Esophagus (tissue), 2 donors: ENCODE measurements around the gene PANK4. TPM values are rescaled to one million over a fixed set of nuclear protein-coding genes. Genes with fewer than 3 reads are reported as not detected.

ENCODE experiments used
- H3K27ac ChIP-seq, 2 donors: one replicate each; pipeline ENCODE4 v1.5.1; 2013; ENCODE audit warnings: low read depth in 2 of 2, mild to moderate bottlenecking in 2 of 2, inconsistent platforms in 1 of 2, low read length in 1 of 2, moderate library complexity in 1 of 2
- H3K27me3 ChIP-seq, 2 donors: one replicate each; pipeline ENCODE4 v1.6.1; 2013; ENCODE audit warnings: low read length in 2 of 2, control low read depth in 1 of 2, mild to moderate bottlenecking in 1 of 2; ENCODE audit not compliant: insufficient read depth in 2 of 2, control insufficient read depth in 1 of 2
- H3K36me3 ChIP-seq, 2 donors: one replicate each; pipeline ENCODE4 v1.6.1; 2013; ENCODE audit warnings: low read length in 1 of 2; ENCODE audit not compliant: control insufficient read depth in 2 of 2, insufficient read depth in 2 of 2
- H3K4me1 ChIP-seq, 2 donors: one replicate each; pipeline ENCODE4 v1.6.1; 2013; ENCODE audit warnings: low read length in 1 of 2; ENCODE audit not compliant: control insufficient read depth in 2 of 2, insufficient read depth in 2 of 2
- H3K4me3 ChIP-seq, 2 donors: one replicate each; pipeline ENCODE4 v1.5.1; 2013; ENCODE audit warnings: low read length in 2 of 2, mild to moderate bottlenecking in 2 of 2, low read depth in 1 of 2, moderate library complexity in 1 of 2
- H3K9me3 ChIP-seq, 2 donors: one replicate each; pipeline ENCODE4 v1.6.1; 2013; ENCODE audit warnings: mild to moderate bottlenecking in 2 of 2, low read depth in 1 of 2, low read length in 1 of 2, moderate library complexity in 1 of 2; ENCODE audit not compliant: control insufficient read depth in 2 of 2, insufficient read depth in 1 of 2
- WGBS, 2 donors: extraction: QIAGEN DNeasy Blood & Tissue Kit; methylation state at CpG; one replicate each; pipeline ENCODE4 v1.1.7; 2013; 5-methylcytosine and 5-hydroxymethylcytosine counted together
- polyA plus RNA-seq, 2 donors: library from polyadenylated mRNA; stranded (reverse); fragments of 200-250 nt; gene quantifications; one replicate each; pipeline ENCODE4 v1.2.3, GENCODE V29; 2013
- donor health status: healthy with polysubstance abuse.
- donor health status: Bipolar disorder and iron deficiency.

The PANK4 gene
- polyA plus RNA-seq, 2 donors = 10.1 to 15.4 TPM

- H3K9me3 ChIP-seq = no peaks in the 10 kb centered on the region
- no peak overlapping the region for H3K27ac ChIP-seq
- no peak overlapping the region for H3K4me3 ChIP-seq
- peaks cover 27 to 81% of the 10 kb centered on the region in 2 donors for H3K36me3 ChIP-seq
- no peaks in the 10 kb centered on the region for H3K27me3 ChIP-seq
- no peaks in the 10 kb centered on the region for H3K4me1 ChIP-seq
- 95 to 96% methylated on average over 14 of the region's 14 CpGs for WGBS, 2 donors
Measured at GRCh38 chr1:2516946-2517345, 9.4 kb downstream of the PANK4 start.

GRCh38 chr1:2516124-2516523 is 10.3 kb downstream of the PANK4 start:
- Histone ChIP-seq H3K9me3 (no peaks in the 10 kb centered on the region), H3K27me3 (no peaks in the 10 kb centered on the region), H3K27ac (no peak overlapping the region), H3K36me3 (peaks cover 26 to 82% of the 10 kb centered on the region in 2 donors), H3K4me3 (no peak overlapping the region), H3K4me1 (no peaks in the 10 kb centered on the region)
- WGBS, 2 donors = 96% methylated on average over 17 of the region's 17 CpGs

- WGBS, 2 donors = 94% methylated on average over 11 of the region's 11 CpGs
- no peak overlapping the region for H3K4me3 ChIP-seq
- H3K36me3 ChIP-seq = peaks cover 24 to 82% of the 10 kb centered on the region in 2 donors
Measured at GRCh38 chr1:2515763-2516080, 10.7 kb downstream of the PANK4 start.

GRCh38 chr1:2514863-2515762 is 11.3 kb downstream of the PANK4 start:
- no peaks in the 10 kb centered on the region for H3K27me3 ChIP-seq
- H3K4me1 ChIP-seq = no peaks in the 10 kb centered on the region
- peaks cover 23 to 82% of the 10 kb centered on the region in 2 donors for H3K36me3 ChIP-seq
- WGBS, 2 donors = 91 to 93% methylated on average over 44 to 45 of the region's 45 CpGs
- no peaks in the 10 kb centered on the region for H3K9me3 ChIP-seq
- no peak overlapping the region for H3K27ac ChIP-seq
- H3K4me3 ChIP-seq = no peak overlapping the region

More at GRCh38 chr1:2515763-2516080, 10.7 kb downstream of the PANK4 start:
- Histone ChIP-seq H3K9me3 (no peaks in the 10 kb centered on the region), H3K4me1 (no peaks in the 10 kb centered on the region), H3K27ac (no peak overlapping the region), H3K27me3 (no peaks in the 10 kb centered on the region)

GRCh38 chr1:2513939-2514652 is 12.3 kb downstream of the PANK4 start:
- no peaks in the 10 kb centered on the region for H3K27me3 ChIP-seq
- no peak overlapping the region for H3K4me3 ChIP-seq
- peaks cover 23 to 85% of the 10 kb centered on the region in 2 donors for H3K36me3 ChIP-seq
- H3K9me3 ChIP-seq = no peaks in the 10 kb centered on the region
- WGBS, 2 donors = 92 to 94% methylated on average over 43 of the region's 43 CpGs
- no peaks in the 10 kb centered on the region for H3K4me1 ChIP-seq
- H3K27ac ChIP-seq = no peak overlapping the region

GRCh38 chr1:2512862-2513421 is 13.5 kb downstream of the PANK4 start:
- WGBS, 2 donors = 89 to 94% methylated on average over 31 of the region's 31 CpGs
- Histone ChIP-seq H3K36me3 (peaks cover 15 to 85% of the 10 kb centered on the region in 2 donors), H3K4me1 (no peaks in the 10 kb centered on the region), H3K27me3 (no peaks in the 10 kb centered on the region), H3K9me3 (no peaks in the 10 kb centered on the region), H3K27ac (no peak overlapping the region), H3K4me3 (no peak overlapping the region)

GRCh38 chr1:2510366-2511155 is 15.8 kb downstream of the PANK4 start:
- H3K9me3 ChIP-seq = no peaks in the 10 kb centered on the region
- WGBS, 2 donors = 92 to 94% methylated on average over 27 of the region's 27 CpGs
- H3K36me3 ChIP-seq = peaks cover 15 to 67% of the 10 kb centered on the region in 2 donors
- no peak overlapping the region for H3K4me3 ChIP-seq
- no peaks in the 10 kb centered on the region for H3K4me1 ChIP-seq
- no peaks in the 10 kb centered on the region for H3K27me3 ChIP-seq
- no peak overlapping the region for H3K27ac ChIP-seq

GRCh38 chr1:2509589-2509988 is 16.8 kb downstream of the PANK4 start:
- H3K36me3 ChIP-seq = peaks cover 15 to 59% of the 10 kb centered on the region in 2 donors
- no peaks in the 10 kb centered on the region for H3K4me1 ChIP-seq
- H3K4me3 ChIP-seq = no peak overlapping the region
- WGBS, 2 donors = 71 to 82% methylated on average over 11 of the region's 11 CpGs
- no peak overlapping the region for H3K27ac ChIP-seq
- no peaks in the 10 kb centered on the region for H3K9me3 ChIP-seq
- no peaks in the 10 kb centered on the region for H3K27me3 ChIP-seq

- Histone ChIP-seq H3K27ac (no peak overlapping the region), H3K27me3 (no peaks in the 10 kb centered on the region), H3K4me3 (no peak overlapping the region), H3K36me3 (peaks cover 15 to 53% of the 10 kb centered on the region in 2 donors), H3K9me3 (no peaks in the 10 kb centered on the region), H3K4me1 (no peaks in the 10 kb centered on the region)
- WGBS, 2 donors = 92 to 94% methylated on average over 29 of the region's 29 CpGs
Measured at GRCh38 chr1:2508751-2509150, 17.6 kb downstream of the PANK4 start.
